GM12873 (cell line): ENCODE results near the gene SAMD4B.

ENCODE experiments used
- TF ChIP-seq, protein P1 (sequence below): IDR thresholded peaks from 2 replicates; pipeline ENCODE4 v1.5.1; 2012; ENCODE audit warnings: low read depth, mild to moderate bottlenecking, moderate library complexity, low read length, control low read depth; ENCODE audit not compliant: insufficient read depth; ENCODE audit errors: missing control alignments

SAMD4B gene

DNA sequence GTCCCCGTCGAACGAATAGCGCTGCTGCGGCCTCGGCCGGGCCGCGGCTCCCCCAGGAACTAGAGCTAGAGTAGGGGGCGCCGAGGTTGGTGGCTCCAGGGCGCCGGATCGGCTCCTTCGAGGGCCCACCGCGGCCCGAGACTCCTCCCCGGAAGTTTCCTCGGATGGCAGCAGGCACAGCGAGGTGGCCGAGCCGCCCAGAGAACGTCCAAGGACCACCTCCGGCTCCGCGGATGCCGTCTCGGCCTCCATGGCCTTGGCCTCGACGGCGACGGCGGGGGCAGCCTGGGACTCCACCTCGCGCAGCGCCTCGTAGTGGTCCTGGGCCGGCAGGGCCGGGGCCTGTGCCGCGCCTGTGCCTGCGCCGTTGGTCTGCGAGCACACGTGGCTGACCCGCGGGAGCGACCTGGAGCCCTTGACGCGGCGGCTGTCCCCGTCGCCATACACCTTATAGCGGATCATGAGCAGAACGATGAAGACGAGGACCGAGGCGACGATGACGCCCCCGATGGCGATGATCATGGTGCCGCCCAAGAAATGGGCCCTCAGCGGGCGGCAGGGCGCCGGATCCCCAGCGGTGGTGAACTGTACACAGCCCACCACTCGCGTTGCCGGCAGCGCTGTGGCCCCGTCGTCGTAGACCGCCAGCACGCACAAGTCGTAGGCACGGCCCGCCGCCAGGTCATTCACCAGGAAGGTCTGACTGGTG lies 34.2 kb upstream of the SAMD4B start:
- TF ChIP-seq, protein P1, sequence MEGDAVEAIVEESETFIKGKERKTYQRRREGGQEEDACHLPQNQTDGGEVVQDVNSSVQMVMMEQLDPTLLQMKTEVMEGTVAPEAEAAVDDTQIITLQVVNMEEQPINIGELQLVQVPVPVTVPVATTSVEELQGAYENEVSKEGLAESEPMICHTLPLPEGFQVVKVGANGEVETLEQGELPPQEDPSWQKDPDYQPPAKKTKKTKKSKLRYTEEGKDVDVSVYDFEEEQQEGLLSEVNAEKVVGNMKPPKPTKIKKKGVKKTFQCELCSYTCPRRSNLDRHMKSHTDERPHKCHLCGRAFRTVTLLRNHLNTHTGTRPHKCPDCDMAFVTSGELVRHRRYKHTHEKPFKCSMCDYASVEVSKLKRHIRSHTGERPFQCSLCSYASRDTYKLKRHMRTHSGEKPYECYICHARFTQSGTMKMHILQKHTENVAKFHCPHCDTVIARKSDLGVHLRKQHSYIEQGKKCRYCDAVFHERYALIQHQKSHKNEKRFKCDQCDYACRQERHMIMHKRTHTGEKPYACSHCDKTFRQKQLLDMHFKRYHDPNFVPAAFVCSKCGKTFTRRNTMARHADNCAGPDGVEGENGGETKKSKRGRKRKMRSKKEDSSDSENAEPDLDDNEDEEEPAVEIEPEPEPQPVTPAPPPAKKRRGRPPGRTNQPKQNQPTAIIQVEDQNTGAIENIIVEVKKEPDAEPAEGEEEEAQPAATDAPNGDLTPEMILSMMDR = no peak

DNA sequence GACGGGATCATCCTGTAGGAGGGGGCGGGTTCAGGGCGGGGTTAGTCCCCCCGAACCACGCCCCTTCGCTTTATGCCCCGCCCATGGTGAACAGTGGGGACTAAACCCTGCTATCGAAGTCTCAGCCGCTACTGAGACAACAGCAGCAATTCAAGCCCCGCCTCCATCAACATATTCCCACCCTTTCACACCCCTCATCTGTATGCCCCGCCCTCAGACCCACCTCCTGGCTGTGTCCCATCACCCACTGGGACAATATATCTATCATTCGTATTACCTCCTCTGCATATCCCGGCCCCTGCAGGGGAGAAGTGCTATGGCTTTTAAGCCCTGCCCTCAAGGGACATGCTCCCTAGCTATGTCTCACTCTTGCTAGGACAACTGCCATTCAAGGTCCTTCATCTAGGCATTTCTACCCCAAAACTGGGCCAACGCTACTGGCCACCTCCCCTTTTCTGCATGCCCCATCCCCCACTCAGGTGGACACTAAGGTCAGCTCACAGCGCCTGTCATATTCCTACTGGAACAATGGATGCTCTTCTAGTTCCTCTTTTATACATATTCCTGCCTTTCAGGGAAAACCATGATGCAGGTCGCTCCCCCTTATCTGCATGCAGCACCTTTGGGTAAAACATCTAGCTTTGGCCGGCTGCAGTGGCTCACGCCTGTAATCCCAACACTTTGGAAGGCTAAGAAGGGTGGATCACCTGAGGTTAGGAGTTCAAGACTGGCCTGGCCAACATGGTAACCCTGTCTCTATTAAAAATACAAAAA lies 33.5 kb upstream of the SAMD4B start:
- TF ChIP-seq, protein P1 = no peak

DNA sequence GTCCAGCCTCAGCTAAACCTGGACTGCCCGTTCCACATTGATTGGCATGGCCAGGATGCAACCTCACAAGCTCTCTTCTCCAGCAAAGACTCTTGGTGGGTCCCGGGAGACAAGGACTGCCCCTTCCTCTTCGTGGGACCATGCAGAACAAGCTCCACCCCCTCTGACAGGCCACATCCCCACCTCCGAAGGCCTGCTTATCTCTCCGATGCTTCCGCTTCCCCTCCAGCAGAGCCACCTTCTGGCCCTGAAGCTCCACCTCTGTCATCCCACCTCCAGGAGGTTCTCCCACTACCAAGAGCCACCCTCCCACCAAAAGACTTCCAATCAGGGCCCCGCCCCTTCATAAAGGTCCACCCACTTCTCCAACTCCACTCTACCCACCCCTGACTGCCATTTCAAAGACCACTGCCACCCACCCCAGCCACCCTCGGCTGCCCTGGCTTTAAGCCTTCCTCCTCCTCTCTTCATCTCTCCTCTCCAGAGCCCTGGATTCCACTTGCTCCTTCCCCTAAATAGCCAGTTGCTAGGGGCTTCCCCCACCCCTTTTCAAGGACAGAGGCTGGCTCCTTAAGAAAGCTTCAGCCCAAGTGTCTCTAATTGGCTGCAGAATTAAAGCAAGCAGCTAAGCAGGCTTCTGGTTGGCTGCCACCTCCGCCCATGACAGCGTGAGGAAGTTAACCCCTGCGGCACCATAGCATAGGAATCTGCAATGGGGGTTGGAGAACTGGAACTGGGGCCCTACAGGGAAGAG lies 31.5 kb upstream of the SAMD4B start:
- TF ChIP-seq, protein P1 = no peak

DNA sequence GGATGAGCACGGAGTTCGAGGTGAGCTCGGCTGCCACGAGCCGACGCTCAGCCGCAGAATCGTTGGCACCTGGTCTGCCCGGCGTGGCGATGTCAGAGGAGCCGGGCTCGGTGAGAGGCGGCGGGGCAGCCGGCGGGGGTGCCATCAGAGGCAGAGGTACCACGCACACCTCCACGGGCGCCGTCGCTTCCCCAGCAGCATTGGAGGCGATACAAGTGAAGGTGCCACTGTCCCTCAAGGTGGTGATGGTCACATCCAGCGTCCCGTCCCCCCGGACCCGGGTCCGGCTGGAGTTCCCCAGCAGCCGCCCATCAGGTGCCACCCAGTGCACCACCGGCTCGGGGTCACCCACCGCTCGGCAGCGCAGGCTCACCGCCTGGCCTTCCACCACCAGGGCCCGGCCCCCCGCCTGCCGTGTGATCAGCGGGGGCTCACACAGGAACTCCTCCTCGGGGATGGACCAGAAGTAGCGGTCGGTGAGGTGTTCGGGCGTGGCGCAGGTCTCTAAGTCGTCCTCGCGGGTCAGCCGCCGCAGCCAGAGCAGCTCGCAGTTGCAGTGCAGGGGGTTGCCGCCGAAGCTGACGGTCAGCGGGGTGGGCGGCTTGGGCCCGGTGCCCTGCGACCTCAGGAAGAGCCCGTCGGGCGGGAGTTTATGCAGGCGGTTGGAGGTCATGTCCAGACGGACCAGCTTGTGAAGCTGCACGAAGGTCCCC lies 28.0 kb upstream of the SAMD4B start:
- TF ChIP-seq, protein P1 = no peak

DNA sequence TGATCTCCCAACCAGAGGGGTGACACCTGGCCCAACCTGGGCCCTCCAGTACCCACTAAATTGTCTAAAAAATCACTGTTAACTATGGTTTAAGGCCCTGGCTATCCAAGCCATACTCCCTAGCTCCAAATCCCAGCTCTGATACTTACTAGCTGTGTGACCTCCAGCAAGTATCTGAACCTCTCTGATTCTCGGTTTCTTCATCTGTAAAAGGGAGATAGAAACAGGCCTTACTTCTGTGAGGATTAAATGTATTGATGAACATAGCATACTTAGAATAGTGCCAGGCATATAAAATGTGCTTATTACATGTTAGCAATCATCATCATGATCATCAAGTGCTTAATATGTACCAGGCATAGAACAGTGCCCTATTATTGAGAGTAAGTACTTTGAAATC lies 26.3 kb upstream of the SAMD4B start:
- TF ChIP-seq, protein P1 = no peak

DNA sequence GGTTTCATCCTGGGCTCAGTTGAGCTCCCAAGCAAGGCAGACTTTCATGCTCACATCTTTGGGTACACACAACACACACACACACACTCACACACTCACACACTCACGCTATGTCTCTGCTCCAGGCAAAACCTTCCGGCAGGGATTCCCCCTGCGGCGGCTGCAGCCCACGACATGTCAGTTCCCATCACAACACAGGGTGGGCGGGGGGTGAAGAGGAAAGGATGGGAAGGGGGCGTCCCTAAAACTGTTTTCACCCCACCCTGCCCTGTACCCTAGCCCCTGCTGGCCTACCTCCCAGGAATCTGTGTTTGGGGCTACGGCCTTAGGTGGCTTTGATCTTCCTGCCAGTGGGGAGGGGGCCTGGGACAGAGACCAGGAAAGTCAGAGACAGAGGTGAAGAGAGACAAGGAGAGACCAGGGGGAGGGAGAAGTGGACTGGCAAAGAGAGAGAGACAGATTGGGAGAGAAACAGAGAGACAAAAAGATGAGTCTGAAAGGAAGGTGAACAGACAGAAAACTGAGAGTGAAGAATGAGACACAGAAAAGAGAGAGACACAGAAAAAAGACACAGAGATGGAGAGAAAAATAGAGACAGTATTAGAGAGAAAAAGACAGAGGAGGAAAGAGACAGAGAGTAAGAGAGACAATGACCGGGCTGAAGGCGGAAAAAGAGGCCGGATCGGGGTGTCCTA lies 25.4 kb upstream of the SAMD4B start:
- TF ChIP-seq, protein P1 = no peak
